ENCODE data around the gene PRADC1. TPM values are rescaled to one million over a fixed set of nuclear protein-coding genes. Genes with fewer than 3 reads are reported as not detected.

Gene PRADC1
- total RNA-seq, 1 donor from 2014 or later = 3.9 TPM

DNA sequence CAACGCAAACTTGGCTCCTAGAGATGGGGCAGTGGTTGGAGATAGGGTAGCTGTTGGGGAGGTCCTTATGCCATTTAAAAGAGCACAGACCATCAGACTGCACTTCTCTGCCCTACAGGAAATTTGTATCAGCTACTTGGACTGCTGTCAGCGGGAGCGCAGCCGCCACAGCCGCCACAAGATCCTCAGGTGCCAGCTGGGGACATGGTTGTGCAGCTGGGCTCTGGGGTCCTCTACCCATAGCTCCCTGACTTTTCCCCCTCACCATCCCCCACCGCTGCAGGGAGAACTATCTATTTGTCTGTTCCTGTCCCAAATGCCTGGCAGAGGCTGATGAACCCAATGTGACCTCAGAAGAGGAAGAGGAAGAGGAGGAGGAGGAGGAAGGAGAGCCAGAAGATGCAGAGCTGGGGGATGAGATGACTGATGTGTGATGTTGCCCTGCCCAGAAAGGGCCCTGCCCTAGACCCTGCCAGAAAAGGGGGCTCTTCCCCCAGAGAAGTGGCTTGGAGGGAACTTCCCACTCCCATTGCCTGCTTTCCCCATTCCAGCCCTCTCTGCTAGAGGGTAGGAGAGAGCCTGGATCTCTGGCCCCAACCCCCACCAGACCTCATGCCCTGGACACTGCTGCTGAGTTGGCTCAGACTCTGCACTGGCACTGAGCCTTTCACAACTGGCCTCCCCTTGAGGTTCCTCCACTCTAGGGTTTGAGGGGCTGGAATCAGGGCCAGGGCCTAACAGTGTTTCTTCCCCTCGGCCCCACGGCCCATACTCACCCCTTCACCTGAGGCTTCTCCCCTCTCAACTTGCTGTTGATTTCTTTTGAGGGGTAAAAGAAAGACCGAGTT, 7.3 kb downstream of the PRADC1 start:
- H3K9me3 ChIP-seq (ENCODE audit: low read depth) = no peaks in the 10 kb centered on the region
- Mint-ChIP-seq H3K9me3 (no peaks in the 10 kb centered on the region), H3K4me1 (no peaks in the 10 kb centered on the region), H3K4me3 (no peak overlapping the region), H3K36me3 (peaks cover 12% of the 10 kb centered on the region), H3K27me3 (ENCODE audit: insufficient read depth, low read depth) (peaks cover 3% of the 10 kb centered on the region), H3K27ac (no peak overlapping the region)
- no peaks in the 10 kb centered on the region for H3K27me3 ChIP-seq
- H3K4me2 ChIP-seq = no peak overlapping the region
- H3F3A ChIP-seq (ENCODE audit: low read depth) = no peaks in the 10 kb centered on the region
- no peak for DNase-seq (ENCODE audit: low spot score)
- H3K27ac ChIP-seq = no peak overlapping the region
- H4K20me1 ChIP-seq (ENCODE audit: low read depth) = no peaks in the 10 kb centered on the region
- no peaks in the 10 kb centered on the region for H3K4me1 ChIP-seq
- no peaks in the 10 kb centered on the region for H3K36me3 ChIP-seq
- no peak overlapping the region for H3K4me3 ChIP-seq
- H2AFZ ChIP-seq (replicated peaks) = no peak overlapping the region
- no peaks in the 10 kb centered on the region for H3K79me2 ChIP-seq (ENCODE audit: low read depth)
- no peak for TF ChIP-seq EZH2 (IDR thresholded peaks at IDR 0.05)
- TF ChIP-seq, protein P1, sequence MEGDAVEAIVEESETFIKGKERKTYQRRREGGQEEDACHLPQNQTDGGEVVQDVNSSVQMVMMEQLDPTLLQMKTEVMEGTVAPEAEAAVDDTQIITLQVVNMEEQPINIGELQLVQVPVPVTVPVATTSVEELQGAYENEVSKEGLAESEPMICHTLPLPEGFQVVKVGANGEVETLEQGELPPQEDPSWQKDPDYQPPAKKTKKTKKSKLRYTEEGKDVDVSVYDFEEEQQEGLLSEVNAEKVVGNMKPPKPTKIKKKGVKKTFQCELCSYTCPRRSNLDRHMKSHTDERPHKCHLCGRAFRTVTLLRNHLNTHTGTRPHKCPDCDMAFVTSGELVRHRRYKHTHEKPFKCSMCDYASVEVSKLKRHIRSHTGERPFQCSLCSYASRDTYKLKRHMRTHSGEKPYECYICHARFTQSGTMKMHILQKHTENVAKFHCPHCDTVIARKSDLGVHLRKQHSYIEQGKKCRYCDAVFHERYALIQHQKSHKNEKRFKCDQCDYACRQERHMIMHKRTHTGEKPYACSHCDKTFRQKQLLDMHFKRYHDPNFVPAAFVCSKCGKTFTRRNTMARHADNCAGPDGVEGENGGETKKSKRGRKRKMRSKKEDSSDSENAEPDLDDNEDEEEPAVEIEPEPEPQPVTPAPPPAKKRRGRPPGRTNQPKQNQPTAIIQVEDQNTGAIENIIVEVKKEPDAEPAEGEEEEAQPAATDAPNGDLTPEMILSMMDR (IDR thresholded peaks at IDR 0.05) = no peak
- no peak for TF ChIP-seq EZH2phosphoT487 (IDR thresholded peaks at IDR 0.05)
- no peak overlapping the region for H3K9ac ChIP-seq

DNA sequence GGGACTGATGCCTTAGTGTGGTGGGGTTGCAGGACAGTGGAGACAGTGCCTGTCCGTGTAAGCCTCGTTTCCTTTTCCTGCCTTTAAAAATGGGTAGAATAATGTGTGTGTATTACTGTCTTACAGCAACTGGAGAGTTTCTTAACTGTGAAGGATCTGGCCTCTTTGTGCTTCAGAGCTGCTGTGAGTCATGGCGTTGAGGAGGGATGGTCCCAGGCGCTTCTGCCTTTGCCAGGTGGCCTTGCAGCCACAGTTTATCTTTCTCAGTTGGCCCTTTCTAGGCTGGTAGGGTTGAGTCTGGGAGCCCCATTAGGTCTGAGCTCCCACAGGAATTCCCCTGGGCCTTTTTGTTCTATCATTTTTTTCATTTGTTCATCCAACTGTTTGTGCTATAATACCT, 9.2 kb downstream of the PRADC1 start:
- Histone ChIP-seq H2AFZ (replicated peaks) (no peak overlapping the region), H3K36me3 (no peaks in the 10 kb centered on the region), H3K4me1 (no peaks in the 10 kb centered on the region), H3K4me3 (no peak overlapping the region), H3K9ac (no peak overlapping the region), H3K4me2 (no peak overlapping the region), H3K27me3 (no peaks in the 10 kb centered on the region), H3K9me3 (ENCODE audit: low read depth) (no peaks in the 10 kb centered on the region), H4K20me1 (ENCODE audit: low read depth) (no peaks in the 10 kb centered on the region), H3K79me2 (ENCODE audit: low read depth) (peaks cover 3% of the 10 kb centered on the region), H3K27ac (no peak overlapping the region), H3F3A (ENCODE audit: low read depth) (no peaks in the 10 kb centered on the region)
- Mint-ChIP-seq H3K36me3 (peaks cover 12% of the 10 kb centered on the region), H3K4me3 (no peak overlapping the region), H3K27me3 (ENCODE audit: insufficient read depth, low read depth) (peaks cover 5% of the 10 kb centered on the region), H3K27ac (no peak overlapping the region), H3K9me3 (no peaks in the 10 kb centered on the region), H3K4me1 (peaks cover 3% of the 10 kb centered on the region)
- DNase-seq (ENCODE audit: low spot score) = no peak
- TF ChIP-seq EZH2phosphoT487 (IDR thresholded peaks at IDR 0.05) (no peak), EZH2 (IDR thresholded peaks at IDR 0.05) (no peak)
- TF ChIP-seq, protein P1 (IDR thresholded peaks at IDR 0.05) = no peak

DNA sequence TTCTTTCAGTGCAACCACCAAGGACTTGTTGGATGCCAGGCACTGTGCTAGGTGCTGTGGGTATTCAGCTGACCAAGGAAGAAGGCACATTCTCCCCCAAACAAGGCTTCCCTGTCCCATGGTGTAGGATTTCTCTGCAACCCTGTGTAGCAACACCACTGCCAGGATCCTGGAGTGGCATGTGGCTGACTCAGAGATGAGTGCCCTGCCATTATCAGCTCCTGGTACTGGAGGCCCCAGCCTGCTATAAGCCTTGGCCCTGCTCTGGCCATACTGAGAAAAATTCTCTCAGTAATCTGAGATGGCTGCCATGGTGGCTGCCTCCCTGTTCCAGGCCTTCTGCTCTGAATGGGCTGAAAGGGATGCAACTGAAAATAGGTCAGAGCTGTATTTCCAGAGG, 14.7 kb downstream of the PRADC1 start:
- Histone ChIP-seq H3K4me2 (no peak overlapping the region), H3K27me3 (no peaks in the 10 kb centered on the region), H3K4me3 (no peak overlapping the region), H3K9ac (no peak overlapping the region), H3K36me3 (no peaks in the 10 kb centered on the region), H3K4me1 (peaks cover 5% of the 10 kb centered on the region), H3K27ac (no peak overlapping the region), H3K79me2 (ENCODE audit: low read depth) (peaks cover 47% of the 10 kb centered on the region), H4K20me1 (ENCODE audit: low read depth) (no peaks in the 10 kb centered on the region), H3K9me3 (ENCODE audit: low read depth) (no peaks in the 10 kb centered on the region), H3F3A (ENCODE audit: low read depth) (peaks cover 2% of the 10 kb centered on the region), H2AFZ (replicated peaks) (no peak overlapping the region)
- peaks cover 10% of the 10 kb centered on the region for H3K36me3 Mint-ChIP-seq
- no peak for DNase-seq (ENCODE audit: low spot score)
- no peak overlapping the region for H3K4me3 Mint-ChIP-seq
- H3K27me3 Mint-ChIP-seq (ENCODE audit: insufficient read depth, low read depth) = peaks cover 5% of the 10 kb centered on the region
- peaks cover 21% of the 10 kb centered on the region for H3K4me1 Mint-ChIP-seq
- no peaks in the 10 kb centered on the region for H3K9me3 Mint-ChIP-seq
- no peak for TF ChIP-seq EZH2 (IDR thresholded peaks at IDR 0.05)
- no peak for TF ChIP-seq EZH2phosphoT487 (IDR thresholded peaks at IDR 0.05)
- TF ChIP-seq, protein P1 (IDR thresholded peaks at IDR 0.05) = no peak
- no peak overlapping the region for H3K27ac Mint-ChIP-seq
